GM21529 (cell line): ENCODE results near the gene DPH7.
"Not testable (repeated sequence)": the region's sequence is repeated elsewhere in the genome, so short reads cannot be mapped to it uniquely, and the experiment has no call there.

ENCODE experiments used
- ATAC-seq: cut with Tn5 transposase; IDR thresholded peaks from one replicate; pipeline ENCODE4 v1.9.1; 2021; ENCODE audit not compliant: unreplicated experiment

DPH7 gene

GRCh38 chr9:137550958-137551263 lies 27.8 kb downstream of the DPH7 start:
- ATAC-seq: peak; percentile 2

GRCh38 chr9:137550231-137550621 lies 28.5 kb downstream of the DPH7 start, which contains the start of gene PNPLA7:
TSS of gene PNPLA7 (minus strand) at chr9:137550402. CDS start at chr9:137550197, 205 bp downstream.
- no peak for ATAC-seq

GRCh38 chr9:137547687-137548543 lies 30.8 kb downstream of the DPH7 start:
- no peak for ATAC-seq

- no peak for ATAC-seq
Observed at GRCh38 chr9:137545123-137545522, 33.6 kb downstream of the DPH7 start.

- no peak for ATAC-seq
Observed at GRCh38 chr9:137544176-137544760, 34.5 kb downstream of the DPH7 start.

- no peak for ATAC-seq
Observed at GRCh38 chr9:137543237-137543963, 35.3 kb downstream of the DPH7 start.

GRCh38 chr9:137542486-137542885 lies 36.2 kb downstream of the DPH7 start:
- ATAC-seq: no peak

- no peak for ATAC-seq
Observed at GRCh38 chr9:137540536-137540935, 38.2 kb downstream of the DPH7 start.

GRCh38 chr9:137538058-137538457 lies 40.7 kb downstream of the DPH7 start:
- no peak for ATAC-seq

- ATAC-seq: not testable (repeated sequence)
Observed at GRCh38 chr9:137536594-137537131, 42.1 kb downstream of the DPH7 start.

GRCh38 chr9:137535120-137535428 lies 43.7 kb downstream of the DPH7 start:
- no peak for ATAC-seq

- ATAC-seq: no peak
Observed at GRCh38 chr9:137534256-137535119, 44.2 kb downstream of the DPH7 start.

- ATAC-seq: not testable (repeated sequence)
Observed at GRCh38 chr9:137532891-137533468, 45.7 kb downstream of the DPH7 start.

- no peak for ATAC-seq
Observed at GRCh38 chr9:137531099-137531765, 47.5 kb downstream of the DPH7 start.

GRCh38 chr9:137530331-137530730 lies 48.4 kb downstream of the DPH7 start:
- no peak for ATAC-seq

GRCh38 chr9:137524981-137525317 lies 53.8 kb downstream of the DPH7 start:
- no peak for ATAC-seq

- no peak for ATAC-seq
Observed at GRCh38 chr9:137524161-137524980, 54.4 kb downstream of the DPH7 start.

GRCh38 chr9:137522746-137523455 lies 55.8 kb downstream of the DPH7 start:
- no peak for ATAC-seq
